ENCODE results near the gene USP10.

DNA sequence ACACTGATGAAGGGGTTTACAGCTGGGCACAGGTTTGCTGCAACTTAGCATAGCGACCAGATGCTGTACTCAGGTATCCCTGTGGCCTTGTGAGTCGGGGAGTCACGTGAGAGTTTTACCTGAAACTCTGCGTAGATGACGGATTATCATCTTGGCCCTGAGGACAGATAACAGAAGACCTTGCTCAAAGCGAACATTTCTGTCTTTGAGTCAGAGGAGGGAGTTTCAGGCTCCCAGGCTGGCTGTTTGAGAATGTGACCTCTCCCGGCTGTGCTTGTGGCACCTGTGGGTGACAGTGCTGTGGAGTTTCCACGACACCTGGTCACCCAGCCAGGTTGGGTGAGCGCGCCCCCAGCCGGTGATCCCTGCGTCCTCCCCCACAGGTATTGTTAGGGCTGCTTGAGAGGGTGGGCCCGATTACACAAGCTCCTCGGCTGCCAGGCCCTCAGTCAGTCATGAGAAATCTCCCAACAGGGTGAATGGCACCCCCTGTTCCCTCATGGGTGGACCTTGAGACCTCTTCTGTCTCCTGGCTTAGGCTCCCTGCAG lies 75.5 kb downstream of the USP10 start:
- TF ChIP-seq, protein P1, sequence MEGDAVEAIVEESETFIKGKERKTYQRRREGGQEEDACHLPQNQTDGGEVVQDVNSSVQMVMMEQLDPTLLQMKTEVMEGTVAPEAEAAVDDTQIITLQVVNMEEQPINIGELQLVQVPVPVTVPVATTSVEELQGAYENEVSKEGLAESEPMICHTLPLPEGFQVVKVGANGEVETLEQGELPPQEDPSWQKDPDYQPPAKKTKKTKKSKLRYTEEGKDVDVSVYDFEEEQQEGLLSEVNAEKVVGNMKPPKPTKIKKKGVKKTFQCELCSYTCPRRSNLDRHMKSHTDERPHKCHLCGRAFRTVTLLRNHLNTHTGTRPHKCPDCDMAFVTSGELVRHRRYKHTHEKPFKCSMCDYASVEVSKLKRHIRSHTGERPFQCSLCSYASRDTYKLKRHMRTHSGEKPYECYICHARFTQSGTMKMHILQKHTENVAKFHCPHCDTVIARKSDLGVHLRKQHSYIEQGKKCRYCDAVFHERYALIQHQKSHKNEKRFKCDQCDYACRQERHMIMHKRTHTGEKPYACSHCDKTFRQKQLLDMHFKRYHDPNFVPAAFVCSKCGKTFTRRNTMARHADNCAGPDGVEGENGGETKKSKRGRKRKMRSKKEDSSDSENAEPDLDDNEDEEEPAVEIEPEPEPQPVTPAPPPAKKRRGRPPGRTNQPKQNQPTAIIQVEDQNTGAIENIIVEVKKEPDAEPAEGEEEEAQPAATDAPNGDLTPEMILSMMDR (tag by site-specific recombination; IDR thresholded peaks at IDR 0.05), result no peak
- TF ChIP-seq OVOL3 (tag by site-specific recombination; IDR thresholded peaks at IDR 0.05) (no peak), KLF16 (tag by site-specific recombination; IDR thresholded peaks at IDR 0.05) (no peak), KLF1 (tag by site-specific recombination; IDR thresholded peaks at IDR 0.05) (no peak), KLF7 (tag by site-specific recombination; IDR thresholded peaks at IDR 0.05; ENCODE audit: borderline replicate concordance) (no peak)

Data from HEK293 (cell line).